HCT116 (cell line): ENCODE data around the gene ACACA. TPM values are rescaled to one million over a fixed set of nuclear protein-coding genes. Genes with fewer than 3 reads are reported as not detected.

ENCODE experiments used
- ATAC-seq: fragments of 200-7000 bp; cut with Tn5 transposase; 2 replicates; pipeline ENCODE4 v1.9.1; 2020; ENCODE audit warnings: mild to moderate bottlenecking, moderate library complexity
- BruUV-seq: library from RNA; stranded (reverse); fragments of 400-500 nt; replicated peaks from 2 replicates; lab custom pipeline; 2021; lab: Mats Ljungman, UMichigan
- CTCF ChIA-PET: fragments of 300-600 bp; sonication (Branson Sonifier 250); formaldehyde crosslinking; loops from one replicate; lab custom pipeline; 2021; ENCODE audit warnings: antibody characterized with exemption; lab: Charles Lee
- POLR2A ChIA-PET: fragments of 300-600, 350-600 bp; sonication (Branson Sonifier 250); formaldehyde crosslinking; loops from one replicate; lab custom pipeline; 2021; ENCODE audit warnings: antibody characterized with exemption; lab: Charles Lee
- RAD21 ChIA-PET, 2 experiments: fragments of 300-600 bp; sonication (Branson Sonifier 250); formaldehyde crosslinking; loops; one replicate each; lab custom pipeline; 2023; ENCODE audit warnings: low total read pairs in 2 of 2; ENCODE audit not compliant: uncharacterized antibody in 2 of 2, unreplicated experiment in 2 of 2, low non-redundant PET in 1 of 2; lab: Charles Lee
- DNase-seq: peaks from one replicate; pipeline ENCODE4 v3.0.0-alpha.2; 2010; ENCODE audit warnings: low read depth, low spot score
- H2AFZ ChIP-seq: fragments of 200-600 bp; shearing (Covaris generic), sonication (generic); 2 replicates; pipeline ENCODE4 v1.6.1; 2017; ENCODE audit warnings: low read depth, mixed run types, mixed read lengths, antibody characterized with exemption, low read length; ENCODE audit not compliant: poor library complexity, severe bottlenecking
- H3K27ac ChIP-seq: 2 replicates; pipeline ENCODE4 v1.5.1; 2012; ENCODE audit warnings: low read depth, low read length
- H3K27me3 ChIP-seq: fragments of 200-600 bp; sonication (generic); 2 replicates; pipeline ENCODE4 v1.6.1; 2016; ENCODE audit warnings: mixed run types, low read length, mixed read lengths; ENCODE audit not compliant: insufficient read depth
- H3K36me3 ChIP-seq, 2 experiments: fragments of 200-500 bp in 1 of 2; fragments of 200-600 bp in 1 of 2; sonication (Bioruptor generic) in 1 of 2; sonication (generic) in 1 of 2; 2 replicates each; pipeline versions ENCODE4 v1.5.1 to v1.6.1; 2014 to 2016; ENCODE audit warnings: low read length in 2 of 2, inconsistent platforms in 1 of 2, mixed read lengths in 1 of 2, mixed run types in 1 of 2; ENCODE audit not compliant: insufficient read depth in 2 of 2, control insufficient read depth in 1 of 2
- H3K4me1 ChIP-seq, 2 experiments: fragments of 200-600 bp in 1 of 2; sonication (generic) in 1 of 2; 2 replicates each; pipeline versions ENCODE4 v1.5.1 to v1.6.1; 2012 to 2017; ENCODE audit warnings: low read length in 2 of 2, inconsistent platforms in 1 of 2, mild to moderate bottlenecking in 1 of 2, mixed read lengths in 1 of 2, mixed run types in 1 of 2, moderate library complexity in 1 of 2; ENCODE audit not compliant: insufficient read depth in 2 of 2, control insufficient read depth in 1 of 2
- H3K4me2 ChIP-seq: fragments of 200-600 bp; sonication (generic); 2 replicates; pipeline ENCODE4 v1.6.1; 2017; ENCODE audit warnings: mixed run types, low read length, mixed read lengths
- H3K4me3 ChIP-seq, 2 experiments: fragments of 200-600 bp in 1 of 2; sonication (generic) in 1 of 2; replicated peaks in 1 of 2; 2 replicates each; pipeline ENCODE4 v1.5.1; 2011 to 2016; ENCODE audit warnings: low read length in 2 of 2, control low read depth in 1 of 2, low read depth in 1 of 2, mild to moderate bottlenecking in 1 of 2, mixed read lengths in 1 of 2, mixed run types in 1 of 2
- H3K79me2 ChIP-seq: fragments of 200-600 bp; sonication (generic); 2 replicates; pipeline ENCODE4 v1.6.1; 2017; ENCODE audit warnings: mild to moderate bottlenecking, mixed run types, low read length, moderate library complexity, mixed read lengths; ENCODE audit not compliant: insufficient read depth
- H3K9ac ChIP-seq: fragments of 200-600 bp; sonication (generic); 2 replicates; pipeline ENCODE4 v1.6.1; 2016; ENCODE audit warnings: low read length, mixed read lengths
- H3K9me2 ChIP-seq: fragments of 200-600 bp; sonication (generic), shearing (Covaris generic); 2 replicates; pipeline ENCODE4 v1.6.1; 2017; ENCODE audit warnings: mixed run types, mild to moderate bottlenecking, moderate library complexity; ENCODE audit not compliant: insufficient read depth
- H3K9me3 ChIP-seq, 2 experiments: fragments of 200-500 bp in 1 of 2; fragments of 200-600 bp in 1 of 2; sonication (Bioruptor generic) in 1 of 2; sonication (generic) in 1 of 2; 2 replicates each; pipeline ENCODE4 v1.6.1; 2014 to 2017; ENCODE audit warnings: low read length in 2 of 2, mixed read lengths in 2 of 2, inconsistent platforms in 1 of 2, low read depth in 1 of 2, mild to moderate bottlenecking in 1 of 2, mixed run types in 1 of 2, moderate library complexity in 1 of 2; ENCODE audit not compliant: control insufficient read depth in 1 of 2, insufficient read depth in 1 of 2
- H4K20me1 ChIP-seq: fragments of 200-600 bp; sonication (generic), shearing (Covaris generic); 2 replicates; pipeline ENCODE4 v1.6.1; 2017; ENCODE audit warnings: mixed run types, mild to moderate bottlenecking, moderate library complexity; ENCODE audit not compliant: insufficient read depth
- CTCF ChIP-seq, 3 experiments: fragments of 200-600 bp in 1 of 3; sonication (generic) in 1 of 3; IDR thresholded peaks in 2 of 3; conservative IDR thresholded peaks in 1 of 3; 2 replicates each; pipeline ENCODE4 v1.5.1; 2012 to 2017; ENCODE audit warnings: low read depth in 2 of 3, low read length in 2 of 3, antibody characterized with exemption in 1 of 3, borderline replicate concordance in 1 of 3, control low read depth in 1 of 3, mild to moderate bottlenecking in 1 of 3, mixed read lengths in 1 of 3, mixed run types in 1 of 3, moderate library complexity in 1 of 3; ENCODE audit not compliant: insufficient read depth in 1 of 3
- ELF1 ChIP-seq: IDR thresholded peaks from 2 replicates; pipeline ENCODE4 v1.6.1; 2012; ENCODE audit warnings: low read depth, borderline replicate concordance
- EZH2 ChIP-seq: fragments of 200-600 bp; sonication (generic); IDR thresholded peaks from 2 replicates; pipeline ENCODE4 v1.6.1; 2017; ENCODE audit warnings: antibody characterized with exemption, mixed run types
- EZH2phosphoT487 ChIP-seq: fragments of 200-600 bp; IDR thresholded peaks from 2 replicates; pipeline ENCODE4 v1.6.1; 2018; ENCODE audit warnings: antibody characterized with exemption, borderline replicate concordance
- MAX ChIP-seq: IDR thresholded peaks from 2 replicates; pipeline ENCODE4 v1.6.1; 2012
- POLR2AphosphoS5 ChIP-seq: IDR thresholded peaks from 2 replicates; pipeline ENCODE4 v1.6.1; 2011; ENCODE audit warnings: mild to moderate bottlenecking, low read depth, low read length, moderate library complexity
- RAD21 ChIP-seq: IDR thresholded peaks from 2 replicates; pipeline ENCODE4 v1.6.1; 2012; ENCODE audit warnings: low read depth, mild to moderate bottlenecking
- SIN3A ChIP-seq: IDR thresholded peaks from 2 replicates; pipeline ENCODE4 v1.6.1; 2012; ENCODE audit warnings: low read depth
- TCF7L2 ChIP-seq: IDR thresholded peaks from 2 replicates; pipeline ENCODE4 v1.7.0; 2011; ENCODE audit warnings: borderline replicate concordance, inconsistent platforms; ENCODE audit not compliant: insufficient read depth, insufficient read length; ENCODE audit errors: extremely low read depth
- ZBTB33 ChIP-seq: IDR thresholded peaks from 2 replicates; pipeline ENCODE4 v1.6.1; 2011; ENCODE audit warnings: mild to moderate bottlenecking, low read length, moderate library complexity; ENCODE audit not compliant: insufficient replicate concordance; ENCODE audit errors: extremely low read depth
- ZFX ChIP-seq: fragments of 450-650 bp; IDR thresholded peaks from 2 replicates; pipeline ENCODE4 v1.6.1; 2017
- ZNF274 ChIP-seq: fragments of 200-500 bp; sonication (Bioruptor generic); IDR thresholded peaks from 2 replicates; pipeline ENCODE4 v1.6.1; 2014; ENCODE audit warnings: mild to moderate bottlenecking, low read depth, low read length, inconsistent platforms
- intact Hi-C: fragments of 100-400 bp; cut with micrococcal nuclease; formaldehyde crosslinking; loops from 2 replicates; pipeline ENCODE4 v1.10.0; 2022
- total RNA-seq: library from RNA; stranded (reverse); gene quantifications from one replicate; pipeline ENCODE4 v1.2.1, GENCODE V29; 2021; ENCODE audit not compliant: unreplicated experiment
- TF ChIP-seq, protein P1 (sequence below): IDR thresholded peaks from 2 replicates; pipeline ENCODE4 v1.6.1; 2012

The ACACA gene
- total RNA-seq, 1 experiment from 2014 or later: 161 TPM

GRCh38 chr17:37043201-37043600 lies 363.4 kb downstream of the ACACA start:
- Histone ChIP-seq H4K20me1 (peaks cover 3% of the 10 kb centered on the region; the same call in 1 of the 2 replicates), H2AFZ (no peak overlapping the region), H3K9ac (no peak overlapping the region), H3K27ac (no peak overlapping the region), H3K36me3 (peaks cover 2 to 16% of the 10 kb centered on the region in 2 experiments; a peak in 2 of 4 replicates), H3K9me2 (no peaks in the 10 kb centered on the region), H3K79me2 (peaks cover 9% of the 10 kb centered on the region), H3K4me3 (no peak overlapping the region), H3K27me3 (no peaks in the 10 kb centered on the region), H3K4me2 (no peak overlapping the region), H3K9me3 (no peaks in the 10 kb centered on the region)
- ChIA-PET RAD21 (no interaction called here), POLR2A (interaction anchor here (0.6 kb wide), 1 partner anchor 691 kb away, joined by 3 read pairs; no protein-coding TSS in a partner anchor), CTCF (no interaction called here)
- intact Hi-C loops: loop anchor here (10.0 kb wide), 1 partner anchor 188 kb away; no protein-coding TSS in a partner anchor
- DNase-seq: no peak
- BruUV-seq: no TSS peak
- TF ChIP-seq EZH2phosphoT487: no peak
- TF ChIP-seq, all 23 proteins: peak for 0
- 0 out of 4 replicates have a peak, but pooled peaks cover 0 to 2% of the 10 kb centered on the region in 2 experiments for H3K4me1 ChIP-seq
- ATAC-seq: no peak

GRCh38 chr17:37041932-37042331 lies 364.7 kb downstream of the ACACA start:
- no peaks in the 10 kb centered on the region for H3K4me1 ChIP-seq
- no peaks in the 10 kb centered on the region for H3K27me3 ChIP-seq
- H2AFZ ChIP-seq: no peak overlapping the region
- intact Hi-C loops: loop anchor here (10.0 kb wide), 1 partner anchor 187 kb away; no protein-coding TSS in a partner anchor
- BruUV-seq: no TSS peak
- ChIA-PET RAD21 (no interaction called here), CTCF (interaction anchor here (0.5 kb wide), 1 partner anchor 124 kb away, joined by 3 read pairs; no protein-coding TSS in a partner anchor), POLR2A (no interaction called here)
- H3K79me2 ChIP-seq: peaks cover 5% of the 10 kb centered on the region
- no peak overlapping the region for H3K9ac ChIP-seq
- no peak overlapping the region for H3K27ac ChIP-seq
- peaks cover 2 to 16% of the 10 kb centered on the region in 2 experiments; a peak in 3 of 4 replicates for H3K36me3 ChIP-seq
- ATAC-seq (no peak), DNase-seq (no peak)
- H3K9me3 ChIP-seq: no peaks in the 10 kb centered on the region
- H3K4me3 ChIP-seq: no peak overlapping the region
- H3K4me2 ChIP-seq: no peak overlapping the region
- no peaks in the 10 kb centered on the region for H4K20me1 ChIP-seq
- no peaks in the 10 kb centered on the region for H3K9me2 ChIP-seq
- TF ChIP-seq ZNF274 (no peak), ELF1 (no peak), TCF7L2 (no peak), MAX (no peak), ZFX (no peak), CTCF (IDR thresholded peaks at IDR 0.05 in 2 of 3, conservative IDR thresholded peaks at IDR 0.05 in 1 of 3; ENCODE audit: borderline replicate concordance in 1 of 3, insufficient read depth in 1 of 3, low read depth in 2 of 3, low read length in 2 of 3) (no peak), POLR2AphosphoS5 (no peak), ZBTB33 (no peak), SIN3A (no peak), RAD21 (no peak), EZH2 (no peak)
- TF ChIP-seq, protein P1, sequence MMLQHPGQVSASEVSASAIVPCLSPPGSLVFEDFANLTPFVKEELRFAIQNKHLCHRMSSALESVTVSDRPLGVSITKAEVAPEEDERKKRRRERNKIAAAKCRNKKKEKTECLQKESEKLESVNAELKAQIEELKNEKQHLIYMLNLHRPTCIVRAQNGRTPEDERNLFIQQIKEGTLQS: no peak
